Type B pancreatic cell (in vitro differentiated cells): ENCODE results near the gene EVI5. TPM values are rescaled to one million over a fixed set of nuclear protein-coding genes. Genes with fewer than 3 reads are reported as not detected.

Experiments
- DNase-seq: peaks from one replicate; pipeline ENCODE4 v3.0.0; 2021; ENCODE audit warnings: mixed read lengths; ENCODE audit not compliant: unreplicated experiment; ENCODE audit errors: extremely low spot score
- H3K27ac Mint-ChIP-seq: 2 replicates; pipeline ENCODE4 v1.8.0; 2021; ENCODE audit warnings: mild to moderate bottlenecking, mixed read lengths
- H3K27me3 Mint-ChIP-seq: 2 replicates; pipeline ENCODE4 v1.8.0; 2021; ENCODE audit warnings: mixed read lengths
- H3K36me3 Mint-ChIP-seq: 2 replicates; pipeline ENCODE4 v1.8.0; 2021; ENCODE audit warnings: mixed read lengths
- H3K4me1 Mint-ChIP-seq: one replicate; pipeline ENCODE4 v1.8.0; 2021; ENCODE audit warnings: mixed read lengths; ENCODE audit not compliant: unreplicated experiment
- H3K4me3 Mint-ChIP-seq: 2 replicates; pipeline ENCODE4 v1.8.0; 2021; ENCODE audit warnings: mild to moderate bottlenecking, mixed read lengths
- H3K9me3 Mint-ChIP-seq: 2 replicates; pipeline ENCODE4 v1.8.0; 2021; ENCODE audit warnings: mixed read lengths
- total RNA-seq: library from RNA; stranded (reverse); gene quantifications from 2 replicates; pipeline ENCODE4 v1.2.1, GENCODE V29; 2021; ENCODE audit warnings: low replicate concordance
- TF ChIP-seq, protein P1 (sequence below): fragments of 200-600 bp; sonication (generic); conservative IDR thresholded peaks from 2 replicates; pipeline ENCODE4 v1.5.0; 2021; ENCODE audit warnings: antibody characterized with exemption, mild to moderate bottlenecking

Gene EVI5
- total RNA-seq, 1 donor from 2014 or later, result 29.6 TPM

DNA sequence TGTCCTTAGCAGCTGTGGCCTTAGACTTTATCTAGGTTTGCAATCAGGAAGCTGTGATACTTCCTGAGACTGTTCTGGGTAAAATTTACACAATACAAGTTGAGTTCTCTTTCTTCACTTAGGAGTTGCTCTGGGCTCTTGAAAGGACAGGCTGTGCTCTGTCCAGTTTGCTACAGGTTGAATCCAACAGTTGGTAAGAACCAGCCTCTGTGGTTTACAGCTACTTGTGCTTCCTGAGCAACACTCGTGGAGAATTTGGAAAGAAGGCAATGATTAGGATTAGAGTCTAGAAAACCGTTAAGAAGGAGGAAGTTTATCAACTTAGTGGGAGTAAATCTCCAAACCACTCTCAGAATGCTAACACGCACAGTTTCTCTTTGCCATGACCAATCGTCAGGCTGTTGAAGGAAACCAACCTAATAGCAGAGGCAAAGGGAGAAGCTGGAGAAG is 325.0 kb downstream of the EVI5 start:
- Mint-ChIP-seq H3K9me3 (no peaks in the 10 kb centered on the region), H3K27ac (no peak overlapping the region), H3K36me3 (no peaks in the 10 kb centered on the region), H3K4me3 (no peak overlapping the region), H3K27me3 (peaks cover 9% of the 10 kb centered on the region), H3K4me1 (no peaks in the 10 kb centered on the region)
- TF ChIP-seq, protein P1, sequence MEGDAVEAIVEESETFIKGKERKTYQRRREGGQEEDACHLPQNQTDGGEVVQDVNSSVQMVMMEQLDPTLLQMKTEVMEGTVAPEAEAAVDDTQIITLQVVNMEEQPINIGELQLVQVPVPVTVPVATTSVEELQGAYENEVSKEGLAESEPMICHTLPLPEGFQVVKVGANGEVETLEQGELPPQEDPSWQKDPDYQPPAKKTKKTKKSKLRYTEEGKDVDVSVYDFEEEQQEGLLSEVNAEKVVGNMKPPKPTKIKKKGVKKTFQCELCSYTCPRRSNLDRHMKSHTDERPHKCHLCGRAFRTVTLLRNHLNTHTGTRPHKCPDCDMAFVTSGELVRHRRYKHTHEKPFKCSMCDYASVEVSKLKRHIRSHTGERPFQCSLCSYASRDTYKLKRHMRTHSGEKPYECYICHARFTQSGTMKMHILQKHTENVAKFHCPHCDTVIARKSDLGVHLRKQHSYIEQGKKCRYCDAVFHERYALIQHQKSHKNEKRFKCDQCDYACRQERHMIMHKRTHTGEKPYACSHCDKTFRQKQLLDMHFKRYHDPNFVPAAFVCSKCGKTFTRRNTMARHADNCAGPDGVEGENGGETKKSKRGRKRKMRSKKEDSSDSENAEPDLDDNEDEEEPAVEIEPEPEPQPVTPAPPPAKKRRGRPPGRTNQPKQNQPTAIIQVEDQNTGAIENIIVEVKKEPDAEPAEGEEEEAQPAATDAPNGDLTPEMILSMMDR, result no peak
- DNase-seq, result no peak

Other genes with a start within 250 kb of the EVI5 start
- gene RPL5, start 46.9 kb upstream of the EVI5 start, total RNA-seq, result 1,339 and 1,496 TPM in 2 replicates
- 4.6 and 9.8 TPM in 2 replicates for gene DIPK1A, start 176.4 kb upstream of the EVI5 start, total RNA-seq